HEK293 (cell line): ENCODE measurements around the gene EVI5L.

Experiments
- CTCF ChIA-PET: fragments of 350-600 bp; formaldehyde crosslinking; extraction: SDS; loops from one replicate; lab custom pipeline; 2021; ENCODE audit warnings: antibody characterized with exemption; lab: Yijun Ruan, JAX
- POLR2A ChIA-PET: fragments of 300-600 bp; formaldehyde crosslinking; extraction: SDS; loops from one replicate; lab custom pipeline; 2020; ENCODE audit warnings: antibody characterized with exemption, inconsistent platforms; lab: Yijun Ruan, JAX
- H3K27ac ChIP-seq: fragments of 200-500 bp; sonication (Bioruptor generic); 2 replicates; pipeline ENCODE4 v1.5.1; 2014; ENCODE audit warnings: low read depth, low read length, control low read depth, inconsistent platforms; ENCODE audit errors: extremely low read depth
- H3K36me3 ChIP-seq, 2 experiments: fragments of 200-500 bp in 1 of 2; sonication (Bioruptor generic) in 1 of 2; 1 replicate in 1 of 2; 2 replicates in 1 of 2; pipeline ENCODE4 v1.5.1; 2014 to 2017; ENCODE audit warnings: inconsistent platforms in 2 of 2, low read length in 2 of 2; ENCODE audit not compliant: control insufficient read depth in 2 of 2, insufficient read depth in 1 of 2
- H3K4me1 ChIP-seq: fragments of 200-500 bp; sonication (Bioruptor generic); 2 replicates; pipeline ENCODE4 v1.5.1; 2014; ENCODE audit warnings: mild to moderate bottlenecking, low read length, inconsistent platforms; ENCODE audit not compliant: control insufficient read depth, insufficient read depth
- H3K4me3 ChIP-seq: 2 replicates; pipeline ENCODE4 v1.5.1; 2011; ENCODE audit warnings: low read depth, mild to moderate bottlenecking, control low read depth, low read length, moderate library complexity
- H3K9me3 ChIP-seq: fragments of 200-500 bp; sonication (Bioruptor generic); 2 replicates; pipeline ENCODE4 v1.5.1; 2014; ENCODE audit warnings: low read depth, low read length, inconsistent platforms; ENCODE audit not compliant: control insufficient read depth, insufficient read depth
- GLIS1 ChIP-seq: fragments of 450-650 bp; formaldehyde crosslinking; IDR thresholded peaks from 2 replicates; pipeline ENCODE4 v1.5.1; 2016; ENCODE audit warnings: missing biosample characterization, missing genetic modification characterization
- HIC1 ChIP-seq: fragments of 450-650 bp; formaldehyde crosslinking; IDR thresholded peaks from 2 replicates; pipeline ENCODE4 v1.5.1; 2016; ENCODE audit warnings: missing biosample characterization, missing genetic modification characterization
- KLF1 ChIP-seq: fragments of 450-650 bp; formaldehyde crosslinking; IDR thresholded peaks from 2 replicates; pipeline ENCODE4 v1.5.1; 2016; ENCODE audit warnings: missing biosample characterization, missing genetic modification characterization
- KLF8 ChIP-seq: fragments of 450-650 bp; formaldehyde crosslinking; IDR thresholded peaks from 2 replicates; pipeline ENCODE4 v1.5.1; 2016; ENCODE audit warnings: missing biosample characterization, missing genetic modification characterization
- RBAK ChIP-seq: fragments of 450-650 bp; formaldehyde crosslinking; IDR thresholded peaks from 2 replicates; pipeline ENCODE4 v1.5.1; 2016; ENCODE audit warnings: missing biosample characterization, missing genetic modification characterization
- REPIN1 ChIP-seq: fragments of 450-650 bp; formaldehyde crosslinking; IDR thresholded peaks from 2 replicates; pipeline ENCODE4 v1.5.1; 2017; ENCODE audit warnings: missing biosample characterization, missing genetic modification characterization, low read depth
- ZBTB10 ChIP-seq: fragments of 450-650 bp; formaldehyde crosslinking; IDR thresholded peaks from 2 replicates; pipeline ENCODE4 v1.5.1; 2016; ENCODE audit warnings: missing biosample characterization, missing genetic modification characterization
- ZBTB7A ChIP-seq: fragments of 450-650 bp; formaldehyde crosslinking; IDR thresholded peaks from 2 replicates; pipeline ENCODE4 v1.5.1; 2016; ENCODE audit warnings: low read depth, missing biosample characterization, missing genetic modification characterization
- ZFP69B ChIP-seq: fragments of 450-650 bp; formaldehyde crosslinking; IDR thresholded peaks from 2 replicates; pipeline ENCODE4 v1.5.1; 2016; ENCODE audit warnings: missing biosample characterization, missing genetic modification characterization
- ZIC2 ChIP-seq: fragments of 450-650 bp; formaldehyde crosslinking; IDR thresholded peaks from 2 replicates; pipeline ENCODE4 v1.5.1; 2016; ENCODE audit warnings: missing biosample characterization, missing genetic modification characterization
- ZNF10 ChIP-seq: fragments of 450-650 bp; formaldehyde crosslinking; IDR thresholded peaks from 2 replicates; pipeline ENCODE4 v1.5.1; 2017; ENCODE audit warnings: missing biosample characterization, missing genetic modification characterization
- ZNF146 ChIP-seq: fragments of 450-650 bp; formaldehyde crosslinking; IDR thresholded peaks from 2 replicates; pipeline ENCODE4 v1.5.1; 2016; ENCODE audit warnings: missing biosample characterization, missing genetic modification characterization
- ZNF169 ChIP-seq: fragments of 450-650 bp; formaldehyde crosslinking; IDR thresholded peaks from 2 replicates; pipeline ENCODE4 v1.5.1; 2016; ENCODE audit warnings: missing biosample characterization, missing genetic modification characterization
- ZNF274 ChIP-seq, 2 experiments: fragments of 200-500 bp in 1 of 2; fragments of 450-650 bp in 1 of 2; sonication (Bioruptor generic) in 1 of 2; formaldehyde crosslinking in 1 of 2; IDR thresholded peaks; 2 replicates each; pipeline versions ENCODE4 v1.5.1 to v1.6.1; 2014 to 2016; ENCODE audit warnings: borderline replicate concordance in 1 of 2, inconsistent platforms in 1 of 2, low read length in 1 of 2, missing biosample characterization in 1 of 2, missing genetic modification characterization in 1 of 2
- ZNF302 ChIP-seq: fragments of 450-650 bp; formaldehyde crosslinking; IDR thresholded peaks from 2 replicates; pipeline ENCODE4 v1.5.1; 2016; ENCODE audit warnings: missing biosample characterization, missing genetic modification characterization, low read depth
- ZNF416 ChIP-seq: fragments of 450-650 bp; formaldehyde crosslinking; IDR thresholded peaks from 2 replicates; pipeline ENCODE4 v1.5.1; 2016; ENCODE audit warnings: missing biosample characterization, missing genetic modification characterization
- ZNF423 ChIP-seq: fragments of 450-650 bp; formaldehyde crosslinking; IDR thresholded peaks from 2 replicates; pipeline ENCODE4 v1.5.1; 2016; ENCODE audit warnings: missing biosample characterization, missing genetic modification characterization
- ZNF488 ChIP-seq: fragments of 450-650 bp; formaldehyde crosslinking; IDR thresholded peaks from 2 replicates; pipeline ENCODE4 v1.5.1; 2016; ENCODE audit warnings: missing biosample characterization, missing genetic modification characterization
- ZNF530 ChIP-seq: fragments of 450-650 bp; formaldehyde crosslinking; IDR thresholded peaks from 2 replicates; pipeline ENCODE4 v1.5.1; 2016; ENCODE audit warnings: low read depth, missing biosample characterization, missing genetic modification characterization
- ZNF658 ChIP-seq: fragments of 450-650 bp; formaldehyde crosslinking; IDR thresholded peaks from 2 replicates; pipeline ENCODE4; 2016; ENCODE audit warnings: missing biosample characterization, missing genetic modification characterization
- ZNF701 ChIP-seq: fragments of 450-650 bp; formaldehyde crosslinking; IDR thresholded peaks from 2 replicates; pipeline ENCODE4 v1.5.1; 2016; ENCODE audit warnings: missing biosample characterization, missing genetic modification characterization
- ZNF747 ChIP-seq: fragments of 450-650 bp; formaldehyde crosslinking; IDR thresholded peaks from 2 replicates; pipeline ENCODE4 v1.5.1; 2016; ENCODE audit warnings: missing biosample characterization, missing genetic modification characterization
- ZNF777 ChIP-seq: fragments of 450-650 bp; formaldehyde crosslinking; IDR thresholded peaks from 2 replicates; pipeline ENCODE4 v1.5.1; 2017; ENCODE audit warnings: missing biosample characterization, missing genetic modification characterization, borderline replicate concordance
- ZSCAN23 ChIP-seq: fragments of 450-650 bp; formaldehyde crosslinking; IDR thresholded peaks from 2 replicates; pipeline ENCODE4 v1.5.1; 2016; ENCODE audit warnings: missing biosample characterization, missing genetic modification characterization

Gene EVI5L

GRCh38 chr19:7861619-7862412, 31.8 kb downstream of the EVI5L start:
- ChIA-PET CTCF (interaction anchor here (0.6 to 2.0 kb wide), 4 partner anchors 8 to 61 kb away, joined by 3 to 11 read pairs (median 6); partner anchors contain the start of gene MAP2K7), POLR2A (no interaction called here)
- TF ChIP-seq GLIS1 (tag by site-specific recombination) (no peak), ZNF169 (tag by site-specific recombination) (no peak), ZNF146 (tag by site-specific recombination) (no peak), ZNF777 (tag by site-specific recombination) (no peak), ZNF423 (no peak), ZNF10 (tag by site-specific recombination) (no peak), ZNF530 (tag by site-specific recombination) (no peak), ZNF302 (tag by site-specific recombination) (no peak), ZNF488 (tag by site-specific recombination) (no peak), ZNF274 (IDR thresholded peaks at IDR 0.05; ENCODE audit: low read length) (no peak), ZNF274 (tag by site-specific recombination; IDR thresholded peaks at IDR 0.05; ENCODE audit: borderline replicate concordance) (no peak)
- H3K4me1 ChIP-seq, result no peaks in the 10 kb centered on the region
- H3K27ac ChIP-seq, result no peak overlapping the region
- H3K4me3 ChIP-seq, result no peak overlapping the region
- peaks cover 0 to 13% of the 10 kb centered on the region in 2 experiments; a peak in 1 of 3 replicates for H3K36me3 ChIP-seq
- no peaks in the 10 kb centered on the region for H3K9me3 ChIP-seq

- Histone ChIP-seq H3K36me3 (peaks cover 0 to 13% of the 10 kb centered on the region in 2 experiments; a peak in 1 of 3 replicates), H3K9me3 (no peaks in the 10 kb centered on the region), H3K27ac (no peak overlapping the region), H3K4me1 (no peaks in the 10 kb centered on the region)
- CTCF ChIA-PET, result interaction anchor here (0.8 to 2.0 kb wide), 2 partner anchors 10 to 41 kb away, joined by 3 to 10 read pairs; partner anchors contain the start of gene MAP2K7
- POLR2A ChIA-PET, result no interaction called here
- TF ChIP-seq ZBTB7A (tag by site-specific recombination) (no peak), HIC1 (tag by site-specific recombination) (no peak), ZNF701 (tag by site-specific recombination) (no peak), ZNF530 (tag by site-specific recombination) (no peak), ZNF416 (tag by site-specific recombination) (no peak), ZNF10 (tag by site-specific recombination) (no peak), ZSCAN23 (tag by site-specific recombination) (no peak), RBAK (tag by site-specific recombination) (no peak), ZNF747 (tag by site-specific recombination) (no peak), ZNF658 (tag by site-specific recombination) (no peak), KLF8 (tag by site-specific recombination) (peak; percentile 66; the same call in 1 of the 2 replicates), REPIN1 (no peak), ZBTB10 (no peak), KLF1 (tag by site-specific recombination) (peak; percentile 34; the same call in 1 of the 2 replicates), ZFP69B (no peak), ZIC2 (tag by site-specific recombination) (no peak), GLIS1 (tag by site-specific recombination) (no peak)
- TF ChIP-seq, all 188 proteins: peak for 2
- H3K4me3 ChIP-seq, result no peak overlapping the region
These were observed 32.5 kb downstream of the EVI5L start for GRCh38 chr19:7862413-7862951.
